Middle frontal gyrus (tissue), 1 donor: ENCODE measurements around the gene ZNF282.
"Not testable (repeated sequence)": the region's sequence is repeated elsewhere in the genome, so short reads cannot be mapped to it uniquely, and the experiment has no call there.

Experiments used
- DNase-seq: peaks from one replicate; pipeline ENCODE4 v3.0.0-alpha.2; 2015; ENCODE audit warnings: low spot score; ENCODE audit errors: extremely low spot score

Gene ZNF282

DNA sequence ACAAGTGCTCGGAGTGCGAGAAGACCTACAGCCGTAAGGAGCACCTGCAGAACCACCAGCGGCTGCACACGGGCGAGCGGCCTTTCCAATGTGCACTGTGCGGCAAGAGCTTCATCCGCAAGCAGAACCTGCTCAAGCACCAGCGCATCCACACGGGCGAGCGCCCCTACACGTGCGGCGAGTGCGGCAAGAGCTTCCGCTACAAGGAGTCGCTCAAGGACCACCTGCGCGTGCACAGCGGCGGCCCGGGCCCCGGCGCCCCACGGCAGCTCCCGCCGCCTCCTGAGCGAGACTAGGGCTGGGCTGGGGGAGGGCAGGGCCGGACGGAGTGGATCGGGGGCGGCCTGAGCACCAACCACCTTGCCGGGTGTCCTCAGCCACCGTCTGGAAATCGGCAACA, 29.0 kb downstream of the ZNF282 start:
- no peak for DNase-seq

DNA sequence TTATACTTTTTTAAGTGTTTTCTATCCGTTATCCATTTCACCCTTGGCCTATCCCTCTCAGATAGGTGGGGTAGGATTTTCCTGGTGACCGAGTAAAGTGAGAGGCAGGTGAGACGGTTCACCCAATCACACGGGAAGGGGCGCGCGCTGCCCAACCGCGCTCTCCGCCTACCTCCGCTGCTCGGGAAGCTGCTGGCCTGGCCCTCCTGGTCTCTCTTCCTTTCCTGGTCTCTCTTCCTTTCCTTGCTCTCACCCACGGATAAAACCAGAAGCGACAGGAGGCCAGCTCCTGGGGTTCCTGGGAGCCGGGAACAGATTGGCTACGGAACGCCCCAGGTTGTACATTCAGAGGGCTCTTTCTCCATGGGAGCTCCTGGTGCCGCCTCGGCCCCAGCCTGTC, 29.8 kb downstream of the ZNF282 start:
- DNase-seq, result no peak

DNA sequence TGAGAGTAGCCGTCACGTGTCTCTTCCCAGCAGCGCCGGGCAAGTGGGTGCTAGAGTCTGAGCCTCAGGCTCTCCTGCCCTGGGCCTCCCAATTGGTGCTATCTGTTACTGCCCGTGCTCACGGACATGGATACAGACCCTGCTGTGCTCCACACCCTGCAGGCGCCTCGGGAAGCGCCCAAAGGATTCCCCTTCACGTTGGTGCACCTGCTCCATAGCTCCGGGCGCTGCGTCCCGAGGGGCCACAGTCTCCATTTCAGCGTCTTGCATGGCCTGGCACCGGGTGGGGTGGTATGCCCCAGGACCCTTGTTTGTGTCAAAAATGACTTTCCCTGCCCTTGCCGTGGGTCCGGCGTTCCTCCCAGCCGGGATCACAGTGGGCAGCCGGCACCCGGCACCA, 30.3 kb downstream of the ZNF282 start:
- DNase-seq, result no peak

DNA sequence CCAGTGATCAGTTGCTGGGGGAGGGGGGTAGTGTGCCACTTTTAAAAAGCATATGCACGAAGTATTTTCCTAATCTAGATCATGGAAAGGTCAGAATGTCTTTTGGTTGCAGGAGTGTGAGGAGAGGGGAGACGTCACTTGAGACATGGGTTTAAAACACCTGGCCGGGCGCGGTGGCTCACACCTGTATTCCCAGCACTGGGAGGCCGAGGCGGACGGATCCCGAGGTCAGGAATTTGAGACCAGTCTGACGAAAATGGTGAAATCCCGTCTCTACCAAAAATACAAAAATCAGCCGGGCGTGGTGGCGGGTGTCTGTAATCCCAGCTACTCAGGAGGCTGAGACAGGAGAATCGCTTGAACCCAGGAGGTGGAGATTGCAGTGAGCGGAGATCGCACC, 31.0 kb downstream of the ZNF282 start:
- not testable (repeated sequence) for DNase-seq

DNA sequence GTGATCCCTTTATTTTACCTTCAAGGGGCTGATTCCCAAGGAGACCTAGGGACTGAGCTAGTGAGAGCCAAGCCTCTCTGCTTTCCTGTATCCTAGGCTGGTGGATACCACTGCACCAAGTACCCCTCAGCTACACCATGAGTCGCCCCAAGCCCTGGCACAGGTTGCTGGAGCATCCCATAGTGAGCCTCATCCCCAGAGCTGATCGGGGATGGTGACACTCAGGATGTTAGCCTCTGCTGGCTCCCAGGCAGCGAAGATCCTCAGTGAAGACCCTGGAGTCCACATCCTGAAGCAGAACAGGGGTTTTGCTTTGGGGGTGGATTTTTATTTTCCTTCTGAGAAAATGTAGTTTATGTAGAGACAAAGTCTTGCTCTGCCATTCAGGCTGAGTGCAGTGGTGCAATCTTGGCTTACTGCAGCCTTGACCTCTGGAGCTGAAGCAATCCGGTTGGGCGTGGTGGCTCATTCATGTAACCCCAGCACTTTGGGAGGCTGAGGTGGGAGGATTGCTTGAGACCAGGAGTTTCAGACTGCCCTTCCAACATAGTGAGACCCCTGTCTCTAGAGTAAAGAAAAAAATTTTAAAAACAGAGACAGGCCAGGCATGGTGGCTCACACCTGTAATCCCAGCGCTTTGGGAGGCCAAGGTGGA, 31.6 kb downstream of the ZNF282 start:
- no peak for DNase-seq

DNA sequence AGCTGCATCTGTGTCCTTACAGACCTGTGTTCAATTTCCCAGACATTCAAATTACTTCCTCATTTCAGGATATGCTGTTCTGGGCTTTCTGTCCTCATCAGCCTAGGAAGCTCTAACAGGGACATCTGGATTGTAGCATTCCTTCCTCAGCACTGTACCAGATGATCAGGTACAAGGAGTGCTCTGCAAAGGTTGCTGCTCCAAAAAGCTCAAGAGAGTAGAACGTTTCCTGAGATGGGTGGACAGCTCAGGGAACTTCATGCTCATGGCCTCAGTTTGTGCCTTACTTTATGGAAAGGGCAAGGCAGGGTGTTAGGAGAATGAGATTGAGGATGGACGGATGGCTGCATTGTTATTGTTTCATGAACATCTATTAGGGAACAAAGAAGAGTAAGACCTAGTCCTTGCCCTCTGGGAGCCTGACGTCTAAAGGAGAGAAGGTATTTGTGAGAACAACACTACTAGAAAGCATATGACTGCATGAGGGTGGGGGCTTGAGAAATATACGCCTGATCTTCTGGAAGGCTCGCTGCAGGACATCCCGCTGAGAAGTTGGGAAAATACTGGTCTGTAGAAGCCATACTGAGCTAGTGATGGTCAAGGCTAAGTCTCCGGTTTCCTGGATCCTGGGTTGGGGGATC, 33.6 kb downstream of the ZNF282 start:
- no peak for DNase-seq

DNA sequence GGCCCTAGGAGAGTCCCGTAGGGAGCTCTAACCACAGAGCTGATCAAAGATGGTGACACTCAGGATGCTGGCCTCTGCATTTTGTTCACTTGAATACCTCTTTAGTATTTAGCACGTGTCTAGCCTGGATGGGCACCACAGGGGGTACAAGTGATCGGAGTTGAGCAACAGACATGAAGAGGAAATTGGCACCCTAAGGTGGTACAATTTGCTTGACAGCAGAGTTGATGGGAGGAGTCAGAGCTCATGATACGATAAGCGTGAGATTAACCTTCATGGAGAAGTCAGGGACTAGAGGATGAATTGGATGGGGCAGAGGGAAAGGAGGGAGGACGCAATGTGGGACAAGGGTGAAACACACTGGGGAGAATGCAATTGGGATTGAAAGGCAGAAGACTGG, 34.2 kb downstream of the ZNF282 start:
- no peak for DNase-seq

DNA sequence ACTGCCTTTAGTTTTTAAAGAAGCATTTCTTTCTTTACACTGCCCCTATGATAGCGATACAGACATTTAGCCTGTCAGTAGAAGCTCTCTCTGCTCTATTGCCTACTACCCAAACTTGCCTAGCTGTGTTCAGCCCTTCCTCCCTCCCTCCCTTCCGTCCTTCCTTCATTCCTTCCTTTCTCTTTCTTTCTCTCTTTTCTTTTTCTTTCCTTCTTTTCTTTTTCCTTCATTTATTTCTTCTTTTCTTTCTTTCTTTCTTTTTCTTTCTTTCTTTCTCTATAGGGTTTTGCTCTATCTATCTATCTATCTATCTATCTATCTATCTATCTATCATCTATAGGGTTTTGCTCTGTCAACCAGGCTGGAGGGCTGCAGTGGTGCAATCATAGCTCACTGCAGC, 37.0 kb downstream of the ZNF282 start:
- no peak for DNase-seq

DNA sequence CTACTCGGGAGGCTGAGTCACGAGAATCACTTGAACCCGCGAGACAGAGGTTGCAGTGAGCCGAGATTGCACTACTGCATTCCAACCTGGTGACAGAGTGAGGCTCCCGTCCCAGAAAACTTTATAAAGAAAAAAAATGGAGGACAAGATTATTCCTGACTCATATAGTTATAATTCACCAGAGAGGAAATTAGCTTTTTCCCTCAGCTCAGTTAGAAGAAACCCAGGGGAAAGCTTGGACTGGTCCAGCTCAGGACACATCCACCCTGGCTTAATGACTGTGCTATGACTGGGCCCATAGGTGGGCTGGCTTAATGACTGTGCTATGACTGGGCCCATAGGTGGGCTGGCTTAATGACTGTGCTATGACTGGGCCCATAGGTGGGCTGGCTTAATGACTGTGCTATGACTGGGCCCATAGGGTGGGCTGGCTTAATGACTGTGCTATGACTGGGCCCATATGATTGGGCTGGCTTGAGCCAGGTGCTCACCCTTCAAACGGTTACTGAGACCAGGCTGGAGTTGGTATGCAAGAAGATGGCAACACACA, 38.4 kb downstream of the ZNF282 start:
- DNase-seq, result not testable (repeated sequence)

DNA sequence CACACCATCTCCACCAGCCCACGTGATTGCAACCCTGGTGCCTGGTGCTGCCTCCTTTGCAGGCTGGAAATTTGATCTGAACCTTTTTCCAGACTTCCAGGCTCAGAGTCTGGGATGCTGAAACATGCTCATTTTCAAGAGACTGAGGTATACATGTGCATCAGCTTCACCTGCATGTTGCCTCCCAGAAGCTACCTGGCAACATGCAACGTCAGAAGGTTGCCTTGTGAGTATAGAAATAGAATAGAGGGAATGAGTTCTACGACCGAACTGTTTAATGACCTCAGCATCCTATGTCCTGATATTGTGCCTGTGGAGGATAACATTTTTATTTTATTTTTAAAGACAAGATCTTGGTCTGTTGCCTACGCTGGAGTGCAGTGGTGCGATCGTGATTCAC, 42.2 kb downstream of the ZNF282 start:
- DNase-seq, result no peak

DNA sequence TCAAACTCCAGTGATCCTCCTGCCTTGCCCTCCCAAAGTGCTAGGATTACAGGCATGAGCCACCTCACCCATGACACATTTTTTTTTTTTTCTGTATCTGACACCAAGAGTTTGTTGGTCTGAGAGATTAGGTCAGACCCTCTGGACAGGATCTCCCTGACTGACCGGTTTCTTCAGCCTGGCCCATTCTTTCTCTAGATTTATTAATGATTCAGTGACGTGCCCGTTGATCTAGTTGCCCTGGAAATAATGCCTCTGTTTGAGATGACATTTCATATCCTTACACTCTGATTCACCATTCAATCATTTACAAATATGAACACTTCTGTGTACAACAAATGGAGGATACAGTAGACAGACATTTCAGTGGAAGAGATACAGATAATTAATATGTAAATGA, 42.7 kb downstream of the ZNF282 start:
- DNase-seq, result no peak

DNA sequence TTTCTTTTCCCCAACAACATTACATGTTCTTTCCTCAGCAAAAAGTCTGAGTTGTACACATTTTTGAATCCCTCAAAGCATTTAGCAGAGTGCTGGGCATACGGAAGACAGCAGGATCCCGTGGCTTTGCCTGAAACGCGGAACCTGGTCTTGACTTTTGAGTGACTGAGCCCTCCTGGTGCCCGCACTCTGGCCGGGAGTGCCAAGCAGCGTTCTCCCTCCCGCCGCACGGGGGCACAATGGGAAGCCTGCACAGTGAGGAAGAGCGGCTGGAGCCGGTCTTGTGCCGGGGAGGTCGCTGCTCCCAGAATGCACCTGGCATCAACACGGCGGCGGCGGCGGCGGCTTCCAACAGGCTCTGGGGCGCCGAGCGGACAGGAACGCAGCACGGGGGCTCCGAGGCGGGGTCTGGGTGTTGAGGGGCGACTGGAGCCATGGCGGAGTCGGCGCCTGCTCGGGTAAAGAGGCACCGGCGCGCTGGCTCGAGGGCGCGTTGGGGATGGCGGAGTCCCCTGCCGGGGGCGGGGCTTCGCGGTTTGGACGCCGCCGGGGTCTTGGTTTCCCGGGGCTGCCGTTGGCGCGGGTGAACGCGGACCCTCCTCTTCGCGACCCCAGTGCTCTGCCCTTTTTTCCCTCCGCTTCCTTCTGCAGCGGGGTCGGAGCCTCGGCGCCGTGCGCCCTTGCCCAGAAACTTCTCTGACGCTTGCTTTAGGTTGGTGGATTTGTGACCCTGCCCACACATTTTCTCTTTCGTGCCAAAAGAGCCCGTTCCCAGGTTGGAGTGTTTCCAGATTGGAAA, 44.2 kb downstream of the ZNF282 start, which contains the start of gene ZNF212:
Gene ZNF212, plus strand, starts transcription at position 307 of the 799 bp plus-strand sequence. Its CDS starts 128 bp downstream, at position 435.
- peak; percentile 65 for DNase-seq

DNA sequence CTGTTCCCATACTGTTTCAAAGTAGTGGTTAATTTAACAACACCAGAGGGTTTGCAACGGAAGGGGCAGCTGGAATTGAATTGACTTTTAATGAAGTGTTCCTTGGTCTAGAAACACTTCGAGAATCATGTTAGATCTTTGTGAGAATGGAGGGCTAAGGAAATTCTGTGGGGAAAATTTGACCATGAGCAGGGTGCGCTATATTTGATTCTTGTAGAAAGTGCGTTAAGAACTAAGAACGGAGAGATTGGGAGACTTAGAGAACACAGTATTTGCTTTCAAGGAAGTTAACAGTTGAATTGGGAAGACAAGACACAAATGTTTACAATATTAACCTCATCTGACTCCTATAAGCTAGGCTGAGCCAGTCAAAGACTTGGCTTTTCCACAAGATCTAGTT, 45.3 kb downstream of the ZNF282 start:
- DNase-seq, result no peak

DNA sequence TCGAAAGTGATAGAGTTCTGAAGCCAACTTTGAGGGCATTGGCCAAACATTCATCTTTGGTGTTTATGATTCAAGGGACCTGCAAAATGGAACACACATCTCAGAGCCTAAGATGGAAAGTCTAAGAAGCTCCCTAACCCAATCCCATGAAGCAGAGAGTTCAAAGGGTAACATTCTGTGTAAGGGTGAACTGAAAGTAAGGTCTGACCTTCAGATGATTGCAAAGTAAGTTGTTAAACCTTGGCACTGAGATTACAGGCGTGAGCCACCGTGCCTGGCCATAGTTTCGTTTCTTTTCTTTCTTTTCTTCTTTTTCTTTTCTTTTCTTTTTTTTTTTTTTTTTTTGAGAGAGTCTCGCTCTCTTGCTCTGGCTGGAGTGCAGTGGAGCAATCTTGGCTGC, 46.4 kb downstream of the ZNF282 start:
- DNase-seq, result no peak

DNA sequence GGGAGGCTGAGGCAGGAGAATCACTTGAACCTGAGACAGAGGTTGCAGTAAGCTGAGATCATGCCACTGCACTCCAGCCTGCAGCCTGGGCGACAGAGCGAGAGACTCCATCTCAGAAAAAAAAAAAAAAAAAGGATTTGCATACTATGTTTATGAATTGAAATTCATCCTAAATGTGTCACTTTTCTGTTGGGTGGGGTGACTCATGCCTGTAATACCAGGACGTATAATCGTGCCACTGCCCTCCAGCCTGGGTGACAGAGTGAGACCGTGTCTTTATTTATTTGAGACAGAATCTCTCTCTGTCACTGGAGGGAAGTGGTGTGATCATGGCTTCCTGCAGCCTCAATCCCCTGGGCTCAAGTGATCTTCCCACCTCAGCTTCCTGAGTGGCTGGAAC, 49.9 kb downstream of the ZNF282 start:
- no peak for DNase-seq

DNA sequence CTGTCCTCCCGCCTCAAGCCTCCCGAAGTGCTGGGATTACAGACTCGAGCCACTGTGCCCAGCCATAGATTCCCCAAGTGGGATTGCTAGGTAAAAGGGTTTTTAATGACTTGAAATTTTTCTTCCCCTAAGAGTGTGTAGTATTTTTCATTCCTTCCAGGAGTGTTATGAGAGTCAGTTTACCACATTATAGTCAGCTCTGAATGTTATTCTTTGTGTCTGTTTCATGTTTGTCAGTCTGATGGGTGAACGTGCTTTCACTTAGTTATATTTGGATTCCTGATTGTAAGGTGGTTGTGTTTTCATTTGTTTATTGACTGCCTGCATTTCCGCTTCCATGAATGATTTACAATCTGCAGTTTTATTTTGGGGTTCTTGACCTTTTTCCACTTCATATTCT, 50.4 kb downstream of the ZNF282 start:
- no peak for DNase-seq

DNA sequence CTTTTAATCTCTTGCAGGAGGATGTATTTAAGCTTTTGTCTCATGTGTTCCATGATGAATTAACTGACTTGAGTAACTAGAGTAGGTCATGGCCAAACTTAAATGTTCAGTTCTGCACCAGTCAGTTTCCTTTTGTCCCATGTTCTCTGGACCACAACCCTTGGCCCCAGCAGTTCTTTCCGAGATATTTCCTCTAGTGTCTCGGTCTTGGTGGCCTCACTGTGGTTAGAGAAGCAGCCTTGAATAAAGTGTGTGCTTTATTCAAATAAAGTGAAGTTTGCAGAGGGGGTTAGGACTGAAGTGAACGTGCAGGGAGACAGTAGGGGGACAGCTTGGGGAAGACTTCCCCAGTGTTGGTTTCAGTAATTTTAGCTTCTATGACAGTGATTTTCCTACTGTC, 53.4 kb downstream of the ZNF282 start:
- no peak for DNase-seq

DNA sequence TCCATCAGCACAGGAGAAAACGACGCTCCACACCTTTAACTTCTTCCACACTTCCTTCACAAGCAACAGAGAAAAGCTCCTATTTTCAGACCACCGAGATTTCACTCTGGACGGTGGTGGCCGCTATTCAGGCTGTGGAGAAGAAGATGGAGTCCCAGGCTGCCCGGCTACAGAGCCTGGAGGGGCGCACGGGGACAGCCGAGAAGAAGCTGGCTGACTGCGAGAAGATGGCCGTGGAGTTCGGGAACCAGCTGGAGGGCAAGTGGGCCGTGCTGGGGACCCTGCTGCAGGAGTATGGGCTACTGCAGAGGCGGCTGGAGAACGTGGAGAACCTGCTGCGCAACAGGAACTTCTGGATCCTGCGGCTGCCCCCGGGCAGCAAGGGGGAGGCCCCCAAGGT, 54.8 kb downstream of the ZNF282 start:
- not testable (repeated sequence) for DNase-seq

DNA sequence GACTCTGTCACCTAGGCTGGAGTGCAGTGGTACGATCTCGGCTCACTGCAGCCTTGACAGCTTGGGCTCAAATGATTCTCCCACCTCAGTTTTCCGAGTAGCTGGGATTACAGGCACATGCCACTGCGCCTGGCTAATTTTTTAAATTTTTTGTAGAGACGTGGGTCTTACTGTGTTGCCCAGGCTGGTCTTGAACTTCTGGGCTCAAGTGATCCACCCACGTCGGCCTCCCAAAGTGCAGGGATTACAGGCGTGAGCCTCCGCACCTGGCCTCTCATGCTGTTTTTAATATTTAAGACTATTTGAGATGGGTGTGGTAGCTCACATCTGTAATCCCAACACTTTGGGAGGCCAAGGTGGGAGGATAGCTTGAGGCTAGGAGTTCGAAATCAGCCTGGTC, 56.2 kb downstream of the ZNF282 start:
- DNase-seq, result not testable (repeated sequence)

DNA sequence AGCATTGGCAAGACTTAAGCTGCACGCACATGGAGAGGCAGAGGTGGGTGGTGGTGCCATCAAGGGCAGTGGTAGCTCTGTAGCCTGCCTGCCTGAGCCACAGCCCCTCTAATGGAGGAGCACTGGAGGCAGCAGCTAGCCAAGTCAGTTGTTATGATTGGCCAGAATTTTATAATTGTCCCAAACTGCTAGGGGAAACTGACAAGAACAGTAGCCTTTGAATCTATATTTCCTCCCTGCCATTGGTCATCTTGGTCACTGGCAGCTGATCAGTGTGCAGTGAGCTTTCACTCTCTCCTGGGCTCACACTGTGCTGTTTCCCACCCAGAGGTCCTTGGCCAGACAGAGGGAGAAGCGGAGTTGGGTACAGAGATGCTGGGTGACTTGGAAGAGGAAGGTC, 57.0 kb downstream of the ZNF282 start:
- no peak for DNase-seq

DNA sequence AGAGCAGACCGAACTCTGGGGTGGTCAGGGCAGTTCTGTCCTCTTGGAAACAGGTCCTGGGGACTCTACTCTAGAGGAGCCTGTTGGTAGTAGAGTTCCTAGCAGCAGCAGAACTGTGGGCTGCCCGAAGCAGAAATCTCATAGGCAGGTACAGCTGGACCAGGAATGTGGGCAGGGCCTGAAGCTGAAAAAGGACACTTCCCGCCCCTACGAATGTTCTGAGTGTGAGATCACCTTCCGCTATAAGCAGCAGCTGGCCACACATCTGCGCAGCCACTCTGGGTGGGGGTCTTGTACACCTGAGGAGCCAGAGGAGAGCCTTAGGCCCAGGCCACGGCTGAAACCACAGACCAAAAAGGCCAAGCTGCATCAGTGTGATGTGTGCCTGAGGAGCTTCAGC, 58.3 kb downstream of the ZNF282 start:
- DNase-seq, result no peak

DNA sequence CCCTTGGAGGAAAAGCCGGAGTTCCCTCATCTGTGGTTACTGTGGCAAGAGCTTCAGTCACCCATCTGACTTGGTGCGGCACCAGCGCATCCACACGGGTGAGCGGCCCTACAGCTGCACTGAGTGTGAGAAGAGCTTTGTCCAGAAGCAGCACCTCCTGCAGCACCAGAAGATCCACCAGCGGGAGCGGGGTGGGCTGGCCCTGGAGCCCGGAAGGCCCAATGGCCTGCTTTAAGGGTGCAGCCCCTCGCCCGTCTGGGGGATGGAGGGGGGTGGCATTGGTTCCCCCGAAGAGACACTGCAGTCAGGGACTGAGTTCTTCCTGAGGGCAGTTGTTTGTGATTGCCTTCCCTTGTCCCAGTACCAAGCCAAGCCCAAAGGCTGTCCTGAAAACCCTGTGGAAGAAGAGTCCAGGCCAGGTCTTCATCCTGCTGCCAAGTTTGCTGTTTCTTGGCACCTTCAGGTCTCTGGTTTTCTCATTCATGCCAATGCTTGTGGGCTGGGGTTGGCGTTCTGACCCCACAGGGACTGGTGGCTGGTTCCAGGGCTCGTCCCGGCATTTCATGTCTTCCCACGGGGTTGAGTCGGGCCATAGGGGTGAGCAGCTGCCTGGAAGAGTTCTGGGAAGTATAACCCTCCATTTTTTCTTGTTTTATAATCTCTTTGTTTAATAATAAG, 59.0 kb downstream of the ZNF282 start:
- no peak for DNase-seq
